ENCODE data around the gene PCSK1N.
"Not testable (repeated sequence)": the region's sequence is repeated elsewhere in the genome, so short reads cannot be mapped to it uniquely, and the experiment has no call there.

Gene PCSK1N

DNA sequence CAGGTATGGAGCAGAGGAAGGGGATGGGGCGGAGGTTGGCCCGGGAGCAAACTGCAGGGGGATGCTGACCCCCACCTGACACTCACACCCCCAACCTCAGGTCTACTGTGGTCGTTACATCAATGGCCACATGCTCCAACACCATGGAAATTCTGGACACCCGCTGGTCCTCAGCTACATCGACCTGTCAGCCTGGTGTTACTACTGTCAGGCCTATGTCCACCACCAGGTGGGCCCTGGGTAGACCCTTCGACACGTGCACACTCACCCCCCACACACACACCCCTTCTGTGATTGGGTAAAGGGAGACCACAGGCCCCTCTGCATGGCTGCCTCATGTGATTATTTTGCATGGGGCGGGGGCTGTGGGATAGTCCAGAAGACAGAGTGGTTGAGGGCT is 11.3 kb downstream of the PCSK1N start:
- no peaks in the 10 kb centered on the region for H3K27me3 ChIP-seq (ENCODE audit: insufficient read depth, poor library complexity, severe bottlenecking)
- no peaks in the 10 kb centered on the region for H3K36me3 ChIP-seq (ENCODE audit: low read depth)
- H3K4me3 ChIP-seq (ENCODE audit: severe bottlenecking) = no peak overlapping the region
- TF ChIP-seq, protein P1, sequence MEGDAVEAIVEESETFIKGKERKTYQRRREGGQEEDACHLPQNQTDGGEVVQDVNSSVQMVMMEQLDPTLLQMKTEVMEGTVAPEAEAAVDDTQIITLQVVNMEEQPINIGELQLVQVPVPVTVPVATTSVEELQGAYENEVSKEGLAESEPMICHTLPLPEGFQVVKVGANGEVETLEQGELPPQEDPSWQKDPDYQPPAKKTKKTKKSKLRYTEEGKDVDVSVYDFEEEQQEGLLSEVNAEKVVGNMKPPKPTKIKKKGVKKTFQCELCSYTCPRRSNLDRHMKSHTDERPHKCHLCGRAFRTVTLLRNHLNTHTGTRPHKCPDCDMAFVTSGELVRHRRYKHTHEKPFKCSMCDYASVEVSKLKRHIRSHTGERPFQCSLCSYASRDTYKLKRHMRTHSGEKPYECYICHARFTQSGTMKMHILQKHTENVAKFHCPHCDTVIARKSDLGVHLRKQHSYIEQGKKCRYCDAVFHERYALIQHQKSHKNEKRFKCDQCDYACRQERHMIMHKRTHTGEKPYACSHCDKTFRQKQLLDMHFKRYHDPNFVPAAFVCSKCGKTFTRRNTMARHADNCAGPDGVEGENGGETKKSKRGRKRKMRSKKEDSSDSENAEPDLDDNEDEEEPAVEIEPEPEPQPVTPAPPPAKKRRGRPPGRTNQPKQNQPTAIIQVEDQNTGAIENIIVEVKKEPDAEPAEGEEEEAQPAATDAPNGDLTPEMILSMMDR (IDR thresholded peaks at IDR 0.05; ENCODE audit: poor library complexity, severe bottlenecking) = no peak
- H3K4me1 ChIP-seq (ENCODE audit: insufficient read depth, poor library complexity, severe bottlenecking) = no peaks in the 10 kb centered on the region
- no peaks in the 10 kb centered on the region for H3K9me3 ChIP-seq (ENCODE audit: severe bottlenecking)
- DNase-seq (ENCODE audit: low spot score) (no peak), ATAC-seq (ENCODE audit: low read depth) (no peak)
- H3K27ac ChIP-seq (ENCODE audit: poor library complexity, severe bottlenecking) = no peak overlapping the region

DNA sequence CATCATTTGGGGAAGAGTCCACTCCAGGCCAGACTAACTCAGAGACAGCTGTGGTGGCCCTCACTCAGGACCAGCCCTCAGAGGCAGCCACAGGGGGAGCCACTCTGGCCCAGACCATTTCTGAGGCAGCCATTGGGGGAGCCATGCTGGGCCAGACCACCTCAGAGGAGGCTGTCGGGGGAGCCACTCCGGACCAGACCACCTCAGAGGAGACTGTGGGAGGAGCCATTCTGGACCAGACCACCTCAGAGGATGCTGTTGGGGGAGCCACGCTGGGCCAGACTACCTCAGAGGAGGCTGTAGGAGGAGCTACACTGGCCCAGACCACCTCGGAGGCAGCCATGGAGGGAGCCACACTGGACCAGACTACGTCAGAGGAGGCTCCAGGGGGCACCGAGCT is 12.4 kb downstream of the PCSK1N start:
- Histone ChIP-seq H3K27ac (ENCODE audit: poor library complexity, severe bottlenecking) (no peak overlapping the region), H3K4me1 (ENCODE audit: insufficient read depth, poor library complexity, severe bottlenecking) (no peaks in the 10 kb centered on the region), H3K9me3 (ENCODE audit: severe bottlenecking) (no peaks in the 10 kb centered on the region), H3K27me3 (ENCODE audit: insufficient read depth, poor library complexity, severe bottlenecking) (no peaks in the 10 kb centered on the region), H3K36me3 (ENCODE audit: low read depth) (no peaks in the 10 kb centered on the region), H3K4me3 (ENCODE audit: severe bottlenecking) (no peak overlapping the region)
- TF ChIP-seq, protein P1 (IDR thresholded peaks at IDR 0.05; ENCODE audit: poor library complexity, severe bottlenecking) = no peak
- no peak for ATAC-seq (ENCODE audit: low read depth)
- DNase-seq (ENCODE audit: low spot score) = no peak

DNA sequence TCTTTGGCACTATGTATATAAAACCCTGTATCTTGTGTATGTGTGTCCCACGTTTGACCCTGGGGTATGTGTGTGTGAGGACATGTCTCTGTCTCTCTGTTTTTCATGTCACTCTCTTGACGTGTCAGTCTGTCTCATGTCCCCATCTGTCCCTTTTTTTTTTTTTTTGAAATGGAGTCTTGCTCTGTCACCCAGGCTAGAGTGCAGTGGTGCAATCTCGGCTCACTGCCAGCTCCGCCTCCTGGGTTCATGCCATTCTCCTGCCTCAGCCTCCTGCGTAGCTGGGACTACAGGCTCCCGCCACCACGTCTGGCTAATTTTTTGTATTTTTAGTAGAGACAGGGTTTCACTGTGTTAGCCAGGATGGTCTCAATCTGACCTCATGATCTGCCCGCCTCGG is 16.0 kb downstream of the PCSK1N start:
- DNase-seq (ENCODE audit: low spot score); ATAC-seq (ENCODE audit: low read depth); H3K27me3 ChIP-seq (ENCODE audit: insufficient read depth, poor library complexity, severe bottlenecking); H3K27ac ChIP-seq (ENCODE audit: poor library complexity, severe bottlenecking); H3K4me3 ChIP-seq (ENCODE audit: severe bottlenecking); H3K4me1 ChIP-seq (ENCODE audit: insufficient read depth, poor library complexity, severe bottlenecking); H3K9me3 ChIP-seq (ENCODE audit: severe bottlenecking); H3K36me3 ChIP-seq (ENCODE audit: low read depth): not testable (repeated sequence)

DNA sequence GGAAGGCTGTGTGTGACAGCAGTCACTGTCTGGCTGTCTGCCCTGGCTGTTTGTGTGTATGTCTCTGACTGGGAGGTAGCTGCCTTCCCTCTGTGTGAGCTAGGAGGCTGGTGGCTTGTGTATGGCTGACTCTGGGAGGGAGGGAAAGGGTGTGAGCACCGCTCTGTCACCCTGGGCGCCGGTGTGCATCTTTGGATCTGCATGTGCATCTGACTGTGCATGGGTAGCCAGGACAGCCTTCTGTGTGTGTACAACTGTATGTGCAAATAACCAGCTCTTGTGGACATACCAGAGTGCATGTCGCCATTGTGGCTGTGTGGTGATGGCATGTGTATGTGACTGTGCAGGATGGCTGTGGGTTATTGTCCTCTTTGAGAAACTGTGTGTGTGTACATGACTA is 16.5 kb downstream of the PCSK1N start:
- H3K4me1 ChIP-seq (ENCODE audit: insufficient read depth, poor library complexity, severe bottlenecking) = no peaks in the 10 kb centered on the region
- TF ChIP-seq, protein P1 (IDR thresholded peaks at IDR 0.05; ENCODE audit: poor library complexity, severe bottlenecking) = no peak
- no peaks in the 10 kb centered on the region for H3K27me3 ChIP-seq (ENCODE audit: insufficient read depth, poor library complexity, severe bottlenecking)
- H3K9me3 ChIP-seq (ENCODE audit: severe bottlenecking) = no peaks in the 10 kb centered on the region
- no peak for DNase-seq (ENCODE audit: low spot score)
- ATAC-seq (ENCODE audit: low read depth) = no peak
- no peak overlapping the region for H3K27ac ChIP-seq (ENCODE audit: poor library complexity, severe bottlenecking)
- no peak overlapping the region for H3K4me3 ChIP-seq (ENCODE audit: severe bottlenecking)
- no peaks in the 10 kb centered on the region for H3K36me3 ChIP-seq (ENCODE audit: low read depth)

DNA sequence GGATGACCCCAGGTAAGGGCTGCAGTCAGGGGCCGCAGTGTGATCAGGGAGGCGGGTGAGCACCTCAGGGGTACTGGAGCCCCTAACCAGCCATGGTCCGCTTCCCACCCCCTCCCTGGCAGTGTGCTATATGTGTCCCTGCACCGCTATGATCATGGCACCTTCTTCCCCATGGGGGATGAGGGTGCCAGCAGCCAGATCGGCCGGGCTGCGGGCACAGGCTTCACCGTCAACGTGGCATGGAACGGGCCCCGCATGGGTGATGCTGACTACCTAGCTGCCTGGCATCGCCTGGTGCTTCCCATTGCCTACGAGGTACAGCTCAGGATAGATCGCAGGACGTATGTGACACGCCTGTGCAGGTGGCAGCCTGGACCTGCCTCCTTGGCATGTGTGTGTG is 17.3 kb downstream of the PCSK1N start:
- TF ChIP-seq, protein P1 (IDR thresholded peaks at IDR 0.05; ENCODE audit: poor library complexity, severe bottlenecking) = no peak

More for the DNA sequence above, 17.3 kb downstream of the PCSK1N start:
- Histone ChIP-seq H3K27ac (ENCODE audit: poor library complexity, severe bottlenecking) (no peak overlapping the region), H3K36me3 (ENCODE audit: low read depth) (no peaks in the 10 kb centered on the region), H3K9me3 (ENCODE audit: severe bottlenecking) (no peaks in the 10 kb centered on the region), H3K4me1 (ENCODE audit: insufficient read depth, poor library complexity, severe bottlenecking) (no peaks in the 10 kb centered on the region), H3K27me3 (ENCODE audit: insufficient read depth, poor library complexity, severe bottlenecking) (no peaks in the 10 kb centered on the region), H3K4me3 (ENCODE audit: severe bottlenecking) (no peak overlapping the region)
- ATAC-seq (ENCODE audit: low read depth) (no peak), DNase-seq (ENCODE audit: low spot score) (no peak)

Measured in RWPE2 (cell line).